ENCODE data around the gene KRTAP1-1.
"Not testable (repeated sequence)": the region's sequence is repeated elsewhere in the genome, so short reads cannot be mapped to it uniquely, and the experiment has no call there.

The KRTAP1-1 gene

DNA sequence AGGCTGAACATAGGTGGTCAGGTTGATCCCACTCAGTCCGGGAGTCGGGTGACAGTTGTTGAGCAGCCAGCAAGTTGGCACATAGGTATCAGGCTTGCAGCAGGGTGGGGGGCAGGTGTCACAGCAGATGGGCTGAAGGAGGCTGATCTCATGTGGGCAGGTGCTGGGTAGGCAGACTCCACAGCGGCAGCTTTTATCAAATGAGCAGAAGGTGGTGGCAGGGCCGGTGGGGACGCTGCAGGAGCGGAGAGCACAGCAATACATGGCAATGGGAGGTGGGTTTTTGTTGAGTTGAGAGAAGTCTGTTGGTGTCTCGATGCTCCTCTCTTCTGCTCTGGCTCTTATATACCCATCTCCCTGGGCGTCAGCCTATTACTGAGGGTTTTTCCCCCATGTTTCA is 32.4 kb downstream of the KRTAP1-1 start, which contains the start of gene KRTAP3-1:
TSS of gene KRTAP3-1 (minus strand) at position 318 of the 400 bp plus-strand sequence. CDS start at position 264, 54 bp downstream.
- no peak within 1 kb of the TSS for H3K4me3 ChIP-seq (replicated peaks; ENCODE audit: low read depth, low read length)
- no peak for DNase-seq (ENCODE audit: low read depth)
- TF ChIP-seq, protein P1, sequence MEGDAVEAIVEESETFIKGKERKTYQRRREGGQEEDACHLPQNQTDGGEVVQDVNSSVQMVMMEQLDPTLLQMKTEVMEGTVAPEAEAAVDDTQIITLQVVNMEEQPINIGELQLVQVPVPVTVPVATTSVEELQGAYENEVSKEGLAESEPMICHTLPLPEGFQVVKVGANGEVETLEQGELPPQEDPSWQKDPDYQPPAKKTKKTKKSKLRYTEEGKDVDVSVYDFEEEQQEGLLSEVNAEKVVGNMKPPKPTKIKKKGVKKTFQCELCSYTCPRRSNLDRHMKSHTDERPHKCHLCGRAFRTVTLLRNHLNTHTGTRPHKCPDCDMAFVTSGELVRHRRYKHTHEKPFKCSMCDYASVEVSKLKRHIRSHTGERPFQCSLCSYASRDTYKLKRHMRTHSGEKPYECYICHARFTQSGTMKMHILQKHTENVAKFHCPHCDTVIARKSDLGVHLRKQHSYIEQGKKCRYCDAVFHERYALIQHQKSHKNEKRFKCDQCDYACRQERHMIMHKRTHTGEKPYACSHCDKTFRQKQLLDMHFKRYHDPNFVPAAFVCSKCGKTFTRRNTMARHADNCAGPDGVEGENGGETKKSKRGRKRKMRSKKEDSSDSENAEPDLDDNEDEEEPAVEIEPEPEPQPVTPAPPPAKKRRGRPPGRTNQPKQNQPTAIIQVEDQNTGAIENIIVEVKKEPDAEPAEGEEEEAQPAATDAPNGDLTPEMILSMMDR (IDR thresholded peaks at IDR 0.05; ENCODE audit: low read length, missing control alignments) = no peak

DNA sequence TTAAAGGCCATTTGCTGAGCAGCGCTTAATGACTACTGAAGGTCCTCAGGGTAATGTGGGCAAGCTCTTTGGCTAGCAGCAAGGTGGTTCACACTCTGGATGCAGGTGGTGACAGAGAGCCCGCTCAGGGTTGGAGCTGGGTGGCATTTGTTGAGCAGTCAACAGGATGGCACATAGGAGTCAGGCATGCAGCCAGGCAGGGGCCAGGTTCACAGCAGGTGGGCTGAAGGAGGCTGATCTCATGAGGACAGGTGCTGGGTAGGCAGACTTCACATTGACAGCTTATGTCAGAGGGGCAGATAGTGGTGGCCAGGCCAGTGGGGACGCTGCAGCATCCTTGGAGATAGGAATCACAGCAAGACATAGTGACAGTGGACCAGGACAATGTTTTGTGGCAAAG is 36.9 kb downstream of the KRTAP1-1 start:
- DNase-seq (ENCODE audit: low read depth) = no peak
- TF ChIP-seq, protein P1 (IDR thresholded peaks at IDR 0.05; ENCODE audit: low read length, missing control alignments) = no peak
- no peak overlapping the region for H3K4me3 ChIP-seq (replicated peaks; ENCODE audit: low read depth, low read length)

DNA sequence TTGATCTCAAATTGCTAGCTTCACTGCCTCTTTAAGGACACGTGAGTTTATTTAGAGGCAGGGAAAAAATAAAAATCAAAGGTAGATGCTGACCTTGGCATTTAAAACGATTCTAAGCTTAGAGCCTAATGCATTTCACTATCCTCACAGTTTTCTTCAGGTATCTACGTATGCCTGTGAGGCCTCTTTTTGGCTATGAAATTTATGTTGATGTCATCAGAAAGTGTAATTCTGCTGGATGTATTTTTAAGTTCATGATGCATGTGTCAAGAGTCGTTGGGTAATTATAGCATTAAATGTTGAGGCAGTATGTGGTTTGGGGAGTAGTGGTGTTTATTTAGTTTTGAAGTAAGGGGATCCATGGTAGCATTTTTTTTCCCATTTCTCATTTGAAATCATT is 37.3 kb downstream of the KRTAP1-1 start:
- TF ChIP-seq, protein P1 (IDR thresholded peaks at IDR 0.05; ENCODE audit: low read length, missing control alignments) = no peak
- no peak for DNase-seq (ENCODE audit: low read depth)
- no peak overlapping the region for H3K4me3 ChIP-seq (replicated peaks; ENCODE audit: low read depth, low read length)

DNA sequence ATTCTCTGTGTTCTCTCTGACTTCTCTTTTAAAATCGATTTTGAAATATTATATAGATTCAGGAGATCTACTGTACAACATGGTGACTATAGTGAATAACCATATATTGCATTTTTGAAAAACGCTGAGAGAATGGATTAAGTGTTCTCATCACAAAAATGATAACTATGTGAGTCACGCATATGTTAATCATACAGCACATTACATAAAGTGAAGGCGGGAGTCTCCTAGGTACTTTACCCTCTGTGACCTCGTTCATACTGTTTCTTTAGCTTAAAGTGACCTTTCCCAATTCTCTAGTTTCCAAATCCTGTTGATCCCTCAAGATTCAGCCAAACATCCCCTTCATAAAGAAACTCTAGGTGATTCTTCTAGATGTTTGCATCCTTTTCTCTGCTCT is 38.4 kb downstream of the KRTAP1-1 start:
- no peak overlapping the region for H3K4me3 ChIP-seq (replicated peaks; ENCODE audit: low read depth, low read length)
- TF ChIP-seq, protein P1 (IDR thresholded peaks at IDR 0.05; ENCODE audit: low read length, missing control alignments) = no peak
- DNase-seq (ENCODE audit: low read depth) = no peak

DNA sequence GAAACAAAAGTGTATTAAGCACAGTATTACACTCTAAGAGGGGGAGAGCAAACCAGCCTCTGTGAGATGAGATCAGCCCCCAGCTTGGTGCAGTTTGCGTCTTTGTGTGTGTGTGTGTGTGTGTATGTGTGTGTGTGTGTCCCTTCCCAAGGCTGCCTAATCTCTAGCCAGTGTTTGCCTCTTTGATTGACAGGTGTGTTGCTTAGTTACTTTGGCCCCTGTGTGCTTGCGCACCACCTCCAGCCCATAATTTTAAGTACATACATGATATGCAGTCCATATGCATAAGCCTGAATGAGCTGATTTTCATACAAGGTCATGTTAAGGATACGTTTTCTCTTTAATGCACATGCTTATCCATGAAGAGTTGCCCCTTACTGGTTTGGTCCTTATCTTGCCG is 39.5 kb downstream of the KRTAP1-1 start:
- H3K4me3 ChIP-seq (replicated peaks; ENCODE audit: low read depth, low read length) = no peak overlapping the region
- TF ChIP-seq, protein P1 (IDR thresholded peaks at IDR 0.05; ENCODE audit: low read length, missing control alignments) = no peak
- no peak for DNase-seq (ENCODE audit: low read depth)

DNA sequence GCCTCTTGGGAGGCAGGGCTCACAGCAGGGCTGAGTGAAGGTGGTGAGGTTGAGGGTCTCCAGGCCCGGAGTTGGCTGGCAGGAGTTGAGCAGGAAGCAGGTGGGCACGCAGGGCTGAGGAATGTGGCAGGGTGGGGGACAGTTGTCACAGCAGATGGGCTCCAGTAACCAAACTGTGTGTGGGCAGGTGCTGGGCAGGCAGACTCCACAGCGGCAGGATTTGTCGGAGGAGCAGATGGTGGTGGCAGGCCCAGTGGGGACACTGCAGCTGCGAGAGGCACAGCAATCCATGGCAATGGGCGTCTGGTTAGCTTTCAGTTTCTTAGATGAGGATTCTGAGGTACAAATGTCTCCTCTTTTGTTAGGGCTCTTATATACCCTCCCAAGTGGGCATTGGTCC is 41.7 kb downstream of the KRTAP1-1 start, which contains the start of gene KRTAP3-2:
TSS of gene KRTAP3-2 (minus strand) at position 344 of the 400 bp plus-strand sequence. CDS start at position 291, 53 bp downstream.
- H3K4me3 ChIP-seq (replicated peaks; ENCODE audit: low read depth, low read length); DNase-seq (ENCODE audit: low read depth): not testable (repeated sequence)

DNA sequence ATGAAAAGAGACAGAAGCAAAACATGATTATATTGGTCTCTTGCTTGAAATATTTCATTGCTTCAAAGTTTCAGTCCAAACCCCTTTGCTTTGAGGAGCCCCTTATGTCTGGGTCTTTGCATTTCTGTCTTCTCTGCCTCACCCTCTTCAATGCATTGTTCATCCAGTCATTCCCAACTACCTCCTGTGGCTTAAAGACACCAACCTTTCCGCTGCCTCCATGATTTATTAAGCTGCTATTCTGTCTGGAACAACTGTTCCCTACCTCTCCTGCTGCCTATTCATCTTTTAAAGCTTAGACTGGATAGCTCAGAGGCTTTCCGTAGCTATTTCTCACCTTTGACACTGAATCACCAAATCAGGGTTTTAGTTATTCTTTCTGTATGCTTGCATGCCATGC is 43.9 kb downstream of the KRTAP1-1 start:
- no peak overlapping the region for H3K4me3 ChIP-seq (replicated peaks; ENCODE audit: low read depth, low read length)
- DNase-seq (ENCODE audit: low read depth) = no peak
- TF ChIP-seq, protein P1 (IDR thresholded peaks at IDR 0.05; ENCODE audit: low read length, missing control alignments) = no peak

All from fibroblast of pulmonary artery (primary cell).